Measurements from ENCODE around the gene GAN.

DNA sequence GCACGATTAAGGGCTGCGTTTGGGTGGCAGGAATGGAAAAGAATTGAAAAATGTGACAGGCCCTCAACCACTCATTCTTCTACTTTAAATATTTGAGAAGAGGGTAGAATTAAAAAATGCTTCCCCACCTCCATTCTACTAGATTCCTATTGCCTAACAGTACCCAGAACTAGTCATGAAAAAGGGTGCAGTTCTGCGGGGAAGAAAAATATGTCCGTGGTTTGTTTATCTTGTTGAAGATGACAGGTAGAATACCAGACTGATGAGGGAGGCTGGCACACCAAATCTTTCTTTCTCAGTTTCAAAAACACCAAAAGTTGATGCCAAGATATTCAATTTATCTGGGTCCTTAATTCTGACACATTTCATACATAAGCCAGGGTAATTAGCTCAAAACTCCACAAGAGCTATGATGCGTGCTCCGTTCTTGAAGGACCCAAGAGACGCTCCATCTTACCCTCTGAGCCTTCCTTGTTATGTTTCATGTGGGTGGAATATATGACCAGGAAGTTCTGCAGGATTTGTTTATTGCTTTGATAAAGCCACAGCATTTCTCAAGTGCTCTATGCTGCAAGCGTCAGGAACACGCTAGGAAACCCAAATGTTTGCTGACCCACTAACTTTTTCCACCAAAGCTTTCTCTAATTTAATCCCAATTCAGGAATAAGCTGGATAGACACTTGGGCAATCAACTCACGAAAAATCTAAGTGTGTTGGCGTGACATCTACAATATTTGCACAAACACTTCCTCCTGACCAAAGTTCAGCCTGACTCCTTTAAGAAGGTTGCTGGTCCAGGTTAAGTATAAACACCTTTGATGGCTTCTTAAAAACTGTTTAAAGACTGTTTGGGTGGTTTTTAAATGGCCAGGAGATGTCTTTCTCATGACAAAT is 20.6 kb upstream of the GAN start:
- TF ChIP-seq POLR2AphosphoS5 (IDR thresholded peaks at IDR 0.05) (no peak), POLR2A (IDR thresholded peaks at IDR 0.05; ENCODE audit: low read depth) (no peak), EP300 (IDR thresholded peaks at IDR 0.05) (no peak)
- TF ChIP-seq, protein P1, sequence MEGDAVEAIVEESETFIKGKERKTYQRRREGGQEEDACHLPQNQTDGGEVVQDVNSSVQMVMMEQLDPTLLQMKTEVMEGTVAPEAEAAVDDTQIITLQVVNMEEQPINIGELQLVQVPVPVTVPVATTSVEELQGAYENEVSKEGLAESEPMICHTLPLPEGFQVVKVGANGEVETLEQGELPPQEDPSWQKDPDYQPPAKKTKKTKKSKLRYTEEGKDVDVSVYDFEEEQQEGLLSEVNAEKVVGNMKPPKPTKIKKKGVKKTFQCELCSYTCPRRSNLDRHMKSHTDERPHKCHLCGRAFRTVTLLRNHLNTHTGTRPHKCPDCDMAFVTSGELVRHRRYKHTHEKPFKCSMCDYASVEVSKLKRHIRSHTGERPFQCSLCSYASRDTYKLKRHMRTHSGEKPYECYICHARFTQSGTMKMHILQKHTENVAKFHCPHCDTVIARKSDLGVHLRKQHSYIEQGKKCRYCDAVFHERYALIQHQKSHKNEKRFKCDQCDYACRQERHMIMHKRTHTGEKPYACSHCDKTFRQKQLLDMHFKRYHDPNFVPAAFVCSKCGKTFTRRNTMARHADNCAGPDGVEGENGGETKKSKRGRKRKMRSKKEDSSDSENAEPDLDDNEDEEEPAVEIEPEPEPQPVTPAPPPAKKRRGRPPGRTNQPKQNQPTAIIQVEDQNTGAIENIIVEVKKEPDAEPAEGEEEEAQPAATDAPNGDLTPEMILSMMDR (IDR thresholded peaks at IDR 0.05) = no peak

Measured in esophagus muscularis mucosa (tissue), 4 donors.